Body of pancreas (tissue), 4 donors: ENCODE data around the gene GPR176.

Experiments
- POLR2A ChIP-seq, 3 donors: fragments of 450-650 bp; IDR thresholded peaks; one replicate each; pipeline ENCODE4 v1.6.1; 2016; ENCODE audit warnings: antibody characterized with exemption in 3 of 3, mild to moderate bottlenecking in 2 of 3
- TF ChIP-seq, protein P1 (sequence below), 7 experiments: fragments of 450-650 bp in 4 of 7; fragments of 200-600 bp in 3 of 7; sonication (generic) in 3 of 7; IDR thresholded peaks; one replicate each; pipeline ENCODE4 v1.5.1; 2016 to 2019; ENCODE audit warnings: antibody characterized with exemption in 7 of 7

DNA sequence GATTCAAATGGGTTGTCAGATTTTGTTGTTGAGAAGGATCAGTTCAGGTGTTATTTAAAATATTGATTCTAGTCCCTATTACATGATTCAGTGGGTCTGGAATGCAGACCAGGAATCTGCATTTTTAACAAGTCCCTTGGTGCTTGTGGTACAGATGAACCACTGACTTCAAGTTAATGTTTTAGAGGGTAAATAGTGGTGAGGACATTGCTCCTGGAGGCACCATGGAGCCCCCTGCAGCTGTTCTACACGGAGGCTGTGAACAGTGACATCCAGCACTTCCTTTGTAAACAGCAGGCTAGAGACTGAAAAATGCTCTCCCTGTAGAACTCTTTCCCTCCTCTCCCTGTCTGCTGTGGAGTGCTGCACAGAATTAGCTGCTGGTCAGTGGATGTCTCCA lies 132.6 kb downstream of the GPR176 start:
- TF ChIP-seq, protein P1, sequence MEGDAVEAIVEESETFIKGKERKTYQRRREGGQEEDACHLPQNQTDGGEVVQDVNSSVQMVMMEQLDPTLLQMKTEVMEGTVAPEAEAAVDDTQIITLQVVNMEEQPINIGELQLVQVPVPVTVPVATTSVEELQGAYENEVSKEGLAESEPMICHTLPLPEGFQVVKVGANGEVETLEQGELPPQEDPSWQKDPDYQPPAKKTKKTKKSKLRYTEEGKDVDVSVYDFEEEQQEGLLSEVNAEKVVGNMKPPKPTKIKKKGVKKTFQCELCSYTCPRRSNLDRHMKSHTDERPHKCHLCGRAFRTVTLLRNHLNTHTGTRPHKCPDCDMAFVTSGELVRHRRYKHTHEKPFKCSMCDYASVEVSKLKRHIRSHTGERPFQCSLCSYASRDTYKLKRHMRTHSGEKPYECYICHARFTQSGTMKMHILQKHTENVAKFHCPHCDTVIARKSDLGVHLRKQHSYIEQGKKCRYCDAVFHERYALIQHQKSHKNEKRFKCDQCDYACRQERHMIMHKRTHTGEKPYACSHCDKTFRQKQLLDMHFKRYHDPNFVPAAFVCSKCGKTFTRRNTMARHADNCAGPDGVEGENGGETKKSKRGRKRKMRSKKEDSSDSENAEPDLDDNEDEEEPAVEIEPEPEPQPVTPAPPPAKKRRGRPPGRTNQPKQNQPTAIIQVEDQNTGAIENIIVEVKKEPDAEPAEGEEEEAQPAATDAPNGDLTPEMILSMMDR (IDR thresholded peaks at IDR 0.05) = no peak
- no peak for TF ChIP-seq POLR2A (IDR thresholded peaks at IDR 0.05)
